ENCODE data around the gene FST. TPM values are rescaled to one million over a fixed set of nuclear protein-coding genes. Genes with fewer than 3 reads are reported as not detected.

FST gene
- polyA plus RNA-seq, 1 donor from 2014 or later, result 1.3 TPM

GRCh38 chr5:53436480-53437191, 43.8 kb upstream of the FST start:
- Histone ChIP-seq H3K9me2 (ENCODE audit: insufficient read depth, low read length) (no peaks in the 10 kb centered on the region), H3K9ac (ENCODE audit: low read length) (no peak overlapping the region), H3K27me3 (ENCODE audit: insufficient read depth, low read depth, low read length) (no peaks in the 10 kb centered on the region), H3K79me2 (replicated peaks; ENCODE audit: insufficient read depth, low read length) (no peaks in the 10 kb centered on the region), H3K9me3 (ENCODE audit: low read length) (no peaks in the 10 kb centered on the region), H2AFZ (ENCODE audit: low read depth, low read length) (no peak overlapping the region), H3K4me2 (ENCODE audit: low read length) (no peak overlapping the region), H3K27ac (ENCODE audit: low read length) (no peak overlapping the region), H4K20me1 (ENCODE audit: insufficient read depth) (no peaks in the 10 kb centered on the region), H3F3A (ENCODE audit: insufficient read depth, low read length, poor library complexity, severe bottlenecking) (no peaks in the 10 kb centered on the region), H3K36me3 (ENCODE audit: insufficient read depth, low read length) (no peaks in the 10 kb centered on the region), H3K4me3 (ENCODE audit: low read length) (no peak overlapping the region)
- no peak for TF ChIP-seq POLR2AphosphoS5 (IDR thresholded peaks at IDR 0.05)
- no peak for TF ChIP-seq TAF1 (IDR thresholded peaks at IDR 0.05; ENCODE audit: low read depth)
- TF ChIP-seq RAD21 (conservative IDR thresholded peaks at IDR 0.05), result no peak
- TF ChIP-seq MXI1 (conservative IDR thresholded peaks at IDR 0.05; ENCODE audit: poor library complexity, severe bottlenecking), result no peak
- no peak for TF ChIP-seq REST (IDR thresholded peaks at IDR 0.05; ENCODE audit: borderline replicate concordance)
- TF ChIP-seq CTCF (IDR thresholded peaks at IDR 0.05; ENCODE audit: poor library complexity, severe bottlenecking), result no peak
- no peak for TF ChIP-seq EZH2 (IDR thresholded peaks at IDR 0.05; ENCODE audit: borderline replicate concordance, insufficient read depth, low read length, poor library complexity, severe bottlenecking)

- Histone ChIP-seq H3K9me2 (ENCODE audit: insufficient read depth, low read length) (no peaks in the 10 kb centered on the region), H3K27ac (ENCODE audit: low read length) (no peak overlapping the region), H3K4me3 (ENCODE audit: low read length) (no peak overlapping the region), H2AFZ (ENCODE audit: low read depth, low read length) (no peak overlapping the region), H3K36me3 (ENCODE audit: insufficient read depth, low read length) (no peaks in the 10 kb centered on the region), H4K20me1 (ENCODE audit: insufficient read depth) (no peaks in the 10 kb centered on the region), H3K9me3 (ENCODE audit: low read length) (no peaks in the 10 kb centered on the region), H3K4me2 (ENCODE audit: low read length) (no peak overlapping the region), H3F3A (ENCODE audit: insufficient read depth, low read length, poor library complexity, severe bottlenecking) (no peaks in the 10 kb centered on the region), H3K79me2 (replicated peaks; ENCODE audit: insufficient read depth, low read length) (no peaks in the 10 kb centered on the region), H3K27me3 (ENCODE audit: insufficient read depth, low read depth, low read length) (no peaks in the 10 kb centered on the region), H3K9ac (ENCODE audit: low read length) (no peak overlapping the region)
- TF ChIP-seq EZH2 (IDR thresholded peaks at IDR 0.05; ENCODE audit: borderline replicate concordance, insufficient read depth, low read length, poor library complexity, severe bottlenecking) (no peak), EP300 (conservative IDR thresholded peaks at IDR 0.05; ENCODE audit: poor library complexity, severe bottlenecking) (no peak), TAF1 (IDR thresholded peaks at IDR 0.05; ENCODE audit: low read depth) (no peak), RAD21 (conservative IDR thresholded peaks at IDR 0.05) (no peak), REST (IDR thresholded peaks at IDR 0.05; ENCODE audit: borderline replicate concordance) (no peak), SMC3 (conservative IDR thresholded peaks at IDR 0.05; ENCODE audit: poor library complexity) (no peak), POLR2AphosphoS5 (IDR thresholded peaks at IDR 0.05) (no peak)
Measured at GRCh38 chr5:53438079-53438478, 42.4 kb upstream of the FST start.

All from neural cell (in vitro differentiated cells).